CD4-positive, alpha-beta memory T cell (primary cell): ENCODE data around the gene SCD5. TPM values are rescaled to one million over a fixed set of nuclear protein-coding genes. Genes with fewer than 3 reads are reported as not detected.
A peak's percentile ranks its signal among the peaks of the same experiment; 100 is the strongest.

Experiments used
- CTCF ChIA-PET: fragments of 350-600 bp; sonication (Branson Sonifier 250); formaldehyde crosslinking; loops from one replicate; lab custom pipeline; 2021; ENCODE audit warnings: inconsistent platforms; ENCODE audit not compliant: partially characterized antibody; lab: Charles Lee
- POLR2A ChIA-PET: fragments of 350-600 bp; sonication (Branson Sonifier 250); formaldehyde crosslinking; loops from one replicate; lab custom pipeline; 2021; ENCODE audit not compliant: partially characterized antibody; lab: Charles Lee
- DNase-seq, 5 donors: peaks; one replicate each; pipeline versions ENCODE4 v3.0.0 to v3.0.0-alpha.2; 2020 to 2022; ENCODE audit warnings: mixed read lengths in 1 of 5
- H3K27ac ChIP-seq: one replicate; pipeline ENCODE4 v1.7.0; 2013; ENCODE audit warnings: low read depth, low read length
- H3K27me3 ChIP-seq: 2 replicates; pipeline ENCODE4 v1.7.0; 2013; ENCODE audit warnings: mild to moderate bottlenecking, low read length, moderate library complexity; ENCODE audit not compliant: insufficient read depth
- H3K36me3 ChIP-seq: 2 replicates; pipeline ENCODE4 v1.7.0; 2013; ENCODE audit warnings: mild to moderate bottlenecking, low read length, moderate library complexity; ENCODE audit not compliant: insufficient read depth
- H3K4me1 ChIP-seq: 2 replicates; pipeline ENCODE4 v1.7.0; 2013; ENCODE audit warnings: mild to moderate bottlenecking, low read length, moderate library complexity; ENCODE audit not compliant: insufficient read depth
- H3K4me3 ChIP-seq, 2 donors: one replicate each; pipeline ENCODE4 v1.7.0; 2013; ENCODE audit warnings: low read length in 2 of 2, mild to moderate bottlenecking in 1 of 2
- H3K9me3 ChIP-seq, 2 donors: one replicate each; pipeline ENCODE4 v1.7.0; 2013; ENCODE audit warnings: low read length in 2 of 2, control low read depth in 1 of 2; ENCODE audit not compliant: control insufficient read depth in 1 of 2
- H3K27ac Mint-ChIP-seq, 7 donors: one replicate each; pipeline ENCODE4 v1.8.0; 2020 to 2021; ENCODE audit warnings: mixed read lengths in 7 of 7, mild to moderate bottlenecking in 6 of 7, inconsistent platforms in 3 of 7, moderate library complexity in 3 of 7
- H3K27me3 Mint-ChIP-seq, 2 donors: one replicate each; pipeline ENCODE4 v1.8.0; 2020 to 2021; ENCODE audit warnings: mixed read lengths in 2 of 2
- H3K36me3 Mint-ChIP-seq, 2 donors: one replicate each; pipeline ENCODE4 v1.8.0; 2020 to 2021; ENCODE audit warnings: mixed read lengths in 2 of 2, inconsistent platforms in 1 of 2, mild to moderate bottlenecking in 1 of 2
- H3K4me1 Mint-ChIP-seq, 4 donors: one replicate each; pipeline ENCODE4 v1.8.0; 2020 to 2021; ENCODE audit warnings: mixed read lengths in 4 of 4, mild to moderate bottlenecking in 1 of 4
- H3K4me3 Mint-ChIP-seq, 8 donors: one replicate each; pipeline ENCODE4 v1.8.0; 2020 to 2021; ENCODE audit warnings: mixed read lengths in 8 of 8, mild to moderate bottlenecking in 7 of 8, moderate library complexity in 6 of 8, inconsistent platforms in 3 of 8
- H3K9me3 Mint-ChIP-seq, 8 donors: one replicate each; pipeline ENCODE4 v1.8.0; 2020 to 2021; ENCODE audit warnings: mixed read lengths in 8 of 8, mild to moderate bottlenecking in 5 of 8, inconsistent platforms in 3 of 8, moderate library complexity in 1 of 8
- intact Hi-C: fragments of 100-400 bp; cut with micrococcal nuclease; formaldehyde crosslinking; loops from one replicate; pipeline ENCODE4 v1.15.1; 2023
- polyA plus RNA-seq, 2 donors: library from polyadenylated mRNA; unstranded; fragments of 300-500 nt; fragmentation: Illumina TruSeq; gene quantifications; one replicate each; pipeline ENCODE4 v1.2.3, GENCODE V29; 2021
- total RNA-seq, 2 experiments: library from RNA; stranded (reverse); gene quantifications; one replicate each; pipeline ENCODE4 v1.2.3, GENCODE V29; 2021

The SCD5 gene
- total and polyA plus RNA-seq, 4 experiments from 2014 or later, result 1.8 TPM; not detected in 3

GRCh38 chr4:82611982-82612381 lies 186.6 kb downstream of the SCD5 start:
- H3K9me3 Mint-ChIP-seq, result no peaks in the 10 kb centered on the region
- peaks cover 2 to 8% of the 10 kb centered on the region in 2 donors for H3K27me3 Mint-ChIP-seq
- H3K4me3 ChIP-seq, result no peak overlapping the region
- no peaks in the 10 kb centered on the region for H3K36me3 ChIP-seq
- no peak overlapping the region for H3K27ac ChIP-seq
- H3K36me3 Mint-ChIP-seq, result no peaks in the 10 kb centered on the region
- no peaks in the 10 kb centered on the region for H3K27me3 ChIP-seq
- H3K27ac Mint-ChIP-seq, result no peak overlapping the region
- H3K4me3 Mint-ChIP-seq, result no peak overlapping the region
- H3K9me3 ChIP-seq, result no peaks in the 10 kb centered on the region
- H3K4me1 Mint-ChIP-seq, result no peaks in the 10 kb centered on the region
- DNase-seq, result no peak
- intact Hi-C loops, result no loop called here
- POLR2A ChIA-PET, result no interaction called here
- H3K4me1 ChIP-seq, result no peaks in the 10 kb centered on the region
- CTCF ChIA-PET, result no interaction called here

GRCh38 chr4:82611527-82611926 lies 187.1 kb downstream of the SCD5 start:
- DNase-seq, result no peak
- ChIA-PET CTCF (no interaction called here), POLR2A (no interaction called here)
- Mint-ChIP-seq H3K27ac (peak overlapping the region in 1 of 7 donors; percentile 28), H3K27me3 (peaks cover 2 to 8% of the 10 kb centered on the region in 2 donors), H3K4me1 (no peaks in the 10 kb centered on the region), H3K36me3 (no peaks in the 10 kb centered on the region), H3K4me3 (no peak overlapping the region), H3K9me3 (no peaks in the 10 kb centered on the region)
- no peak overlapping the region for H3K27ac ChIP-seq
- no peaks in the 10 kb centered on the region for H3K27me3 ChIP-seq
- H3K36me3 ChIP-seq, result no peaks in the 10 kb centered on the region
- H3K4me1 ChIP-seq, result no peaks in the 10 kb centered on the region
- no peaks in the 10 kb centered on the region for H3K9me3 ChIP-seq
- intact Hi-C loops, result no loop called here
- no peak overlapping the region for H3K4me3 ChIP-seq

GRCh38 chr4:82610041-82610440 lies 188.6 kb downstream of the SCD5 start:
- H3K36me3 ChIP-seq, result no peaks in the 10 kb centered on the region
- H3K4me3 Mint-ChIP-seq, result no peak overlapping the region
- H3K9me3 ChIP-seq, result no peaks in the 10 kb centered on the region
- H3K27me3 ChIP-seq, result no peaks in the 10 kb centered on the region
- no peaks in the 10 kb centered on the region for H3K9me3 Mint-ChIP-seq
- DNase-seq, result no peak
- no peaks in the 10 kb centered on the region for H3K36me3 Mint-ChIP-seq
- CTCF ChIA-PET, result no interaction called here
- POLR2A ChIA-PET, result no interaction called here
- no peak overlapping the region for H3K27ac ChIP-seq
- no peak overlapping the region for H3K27ac Mint-ChIP-seq
- no peaks in the 10 kb centered on the region for H3K4me1 Mint-ChIP-seq
- H3K27me3 Mint-ChIP-seq, result peaks cover 0 to 7% of the 10 kb centered on the region in 2 donors
- no peak overlapping the region for H3K4me3 ChIP-seq
- no peaks in the 10 kb centered on the region for H3K4me1 ChIP-seq
- intact Hi-C loops, result no loop called here

- ChIA-PET CTCF (no interaction called here), POLR2A (no interaction called here)
- H3K36me3 Mint-ChIP-seq, result no peaks in the 10 kb centered on the region
- no peaks in the 10 kb centered on the region for H3K36me3 ChIP-seq
- intact Hi-C loops, result no loop called here
- H3K27me3 ChIP-seq, result no peaks in the 10 kb centered on the region
- no peaks in the 10 kb centered on the region for H3K4me1 ChIP-seq
- H3K4me1 Mint-ChIP-seq, result no peaks in the 10 kb centered on the region
- DNase-seq, result no peak
- H3K9me3 Mint-ChIP-seq, result no peaks in the 10 kb centered on the region
- no peak overlapping the region for H3K27ac ChIP-seq
- H3K4me3 Mint-ChIP-seq, result no peak overlapping the region
- no peaks in the 10 kb centered on the region for H3K9me3 ChIP-seq
- H3K4me3 ChIP-seq, result no peak overlapping the region
- no peak overlapping the region for H3K27ac Mint-ChIP-seq
- peaks cover 4 to 8% of the 10 kb centered on the region in 2 donors for H3K27me3 Mint-ChIP-seq
Observed at GRCh38 chr4:82606622-82607021, 192.0 kb downstream of the SCD5 start.

- Mint-ChIP-seq H3K27ac (no peak overlapping the region), H3K4me1 (no peaks in the 10 kb centered on the region), H3K27me3 (peaks cover 5 to 7% of the 10 kb centered on the region in 2 donors), H3K36me3 (no peaks in the 10 kb centered on the region), H3K4me3 (no peak overlapping the region), H3K9me3 (no peaks in the 10 kb centered on the region)
- intact Hi-C loops, result no loop called here
- Histone ChIP-seq H3K9me3 (no peaks in the 10 kb centered on the region), H3K27ac (no peak overlapping the region), H3K36me3 (no peaks in the 10 kb centered on the region), H3K4me3 (no peak overlapping the region), H3K27me3 (no peaks in the 10 kb centered on the region), H3K4me1 (no peaks in the 10 kb centered on the region)
- POLR2A ChIA-PET, result no interaction called here
- CTCF ChIA-PET, result no interaction called here
- no peak for DNase-seq
Observed at GRCh38 chr4:82604522-82604921, 194.1 kb downstream of the SCD5 start.

- Histone ChIP-seq H3K27me3 (no peaks in the 10 kb centered on the region), H3K4me1 (no peaks in the 10 kb centered on the region), H3K27ac (no peak overlapping the region), H3K36me3 (no peaks in the 10 kb centered on the region), H3K4me3 (no peak overlapping the region), H3K9me3 (no peaks in the 10 kb centered on the region)
- ChIA-PET CTCF (no interaction called here), POLR2A (no interaction called here)
- Mint-ChIP-seq H3K4me3 (no peak overlapping the region), H3K36me3 (no peaks in the 10 kb centered on the region), H3K4me1 (no peaks in the 10 kb centered on the region), H3K27ac (no peak overlapping the region), H3K27me3 (peaks cover 10 to 17% of the 10 kb centered on the region in 2 donors), H3K9me3 (no peaks in the 10 kb centered on the region)
- intact Hi-C loops, result no loop called here
- no peak for DNase-seq
Observed at GRCh38 chr4:82601242-82602015, 197.2 kb downstream of the SCD5 start.

GRCh38 chr4:82599336-82599735 lies 199.3 kb downstream of the SCD5 start:
- ChIA-PET POLR2A (no interaction called here), CTCF (no interaction called here)
- no peak overlapping the region for H3K4me3 ChIP-seq
- no peak overlapping the region for H3K27ac ChIP-seq
- Mint-ChIP-seq H3K9me3 (no peaks in the 10 kb centered on the region), H3K4me1 (no peaks in the 10 kb centered on the region), H3K36me3 (no peaks in the 10 kb centered on the region), H3K4me3 (no peak overlapping the region), H3K27me3 (peaks cover 13 to 17% of the 10 kb centered on the region in 2 donors), H3K27ac (no peak overlapping the region)
- no peaks in the 10 kb centered on the region for H3K27me3 ChIP-seq
- H3K4me1 ChIP-seq, result no peaks in the 10 kb centered on the region
- no peak for DNase-seq
- H3K36me3 ChIP-seq, result no peaks in the 10 kb centered on the region
- intact Hi-C loops, result no loop called here
- no peaks in the 10 kb centered on the region for H3K9me3 ChIP-seq
